ENCODE measurements around the gene CD58. TPM values are rescaled to one million over a fixed set of nuclear protein-coding genes. Genes with fewer than 3 reads are reported as not detected.

Gene CD58
- total RNA-seq, 4 donors from 2014 or later: 20.3 to 23.4 (median 21.7) TPM

DNA sequence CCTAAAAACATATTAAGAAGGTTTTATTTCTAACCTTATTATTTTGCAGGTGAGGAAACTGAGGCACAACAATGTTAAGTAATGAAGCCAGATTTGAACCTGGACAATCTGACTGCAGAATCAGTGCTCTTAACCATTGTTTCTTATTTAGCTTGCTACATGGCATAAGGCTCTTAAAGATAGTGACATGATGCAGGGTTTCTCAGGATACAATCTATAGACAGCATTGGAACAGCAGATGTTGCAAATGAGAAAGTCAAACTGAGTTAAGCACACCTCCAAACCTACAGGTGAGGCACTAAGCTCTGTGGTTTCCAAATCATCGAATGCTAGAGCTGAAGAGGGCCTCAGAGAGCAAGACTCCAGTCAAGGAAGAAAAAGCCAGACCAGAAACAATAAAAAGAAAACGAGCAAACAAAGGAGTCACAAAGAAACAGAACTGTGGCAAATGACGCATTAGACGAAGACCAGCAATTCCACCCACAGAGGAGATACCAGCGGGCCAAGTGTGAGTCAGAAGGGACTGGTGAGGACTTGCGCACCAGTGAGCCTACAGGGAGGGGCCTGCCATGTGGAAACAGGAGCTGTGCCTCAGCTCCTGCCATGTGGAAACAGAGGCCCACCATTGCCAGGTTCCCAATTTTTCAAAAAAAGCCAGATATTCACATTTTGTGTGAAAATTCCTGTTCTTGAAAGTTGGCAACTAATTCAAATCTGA, 14.4 kb downstream of the CD58 start:
- Histone ChIP-seq H3K4me3 (no peak overlapping the region), H3K4me1 (peaks cover 7 to 17% (median 13%) of the 10 kb centered on the region in 4 donors), H3K27me3 (no peaks in the 10 kb centered on the region), H3K36me3 (no peaks in the 10 kb centered on the region), H3K27ac (replicated peaks in 1 of 4) (no peak overlapping the region), H3K9me3 (no peaks in the 10 kb centered on the region)
- TF ChIP-seq POLR2A (IDR thresholded peaks at IDR 0.05; ENCODE audit: low read depth): no peak
- TF ChIP-seq, protein P1, sequence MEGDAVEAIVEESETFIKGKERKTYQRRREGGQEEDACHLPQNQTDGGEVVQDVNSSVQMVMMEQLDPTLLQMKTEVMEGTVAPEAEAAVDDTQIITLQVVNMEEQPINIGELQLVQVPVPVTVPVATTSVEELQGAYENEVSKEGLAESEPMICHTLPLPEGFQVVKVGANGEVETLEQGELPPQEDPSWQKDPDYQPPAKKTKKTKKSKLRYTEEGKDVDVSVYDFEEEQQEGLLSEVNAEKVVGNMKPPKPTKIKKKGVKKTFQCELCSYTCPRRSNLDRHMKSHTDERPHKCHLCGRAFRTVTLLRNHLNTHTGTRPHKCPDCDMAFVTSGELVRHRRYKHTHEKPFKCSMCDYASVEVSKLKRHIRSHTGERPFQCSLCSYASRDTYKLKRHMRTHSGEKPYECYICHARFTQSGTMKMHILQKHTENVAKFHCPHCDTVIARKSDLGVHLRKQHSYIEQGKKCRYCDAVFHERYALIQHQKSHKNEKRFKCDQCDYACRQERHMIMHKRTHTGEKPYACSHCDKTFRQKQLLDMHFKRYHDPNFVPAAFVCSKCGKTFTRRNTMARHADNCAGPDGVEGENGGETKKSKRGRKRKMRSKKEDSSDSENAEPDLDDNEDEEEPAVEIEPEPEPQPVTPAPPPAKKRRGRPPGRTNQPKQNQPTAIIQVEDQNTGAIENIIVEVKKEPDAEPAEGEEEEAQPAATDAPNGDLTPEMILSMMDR (IDR thresholded peaks at IDR 0.05): no peak
- TF ChIP-seq POLR2AphosphoS5 (IDR thresholded peaks at IDR 0.05): no peak
- no peak for TF ChIP-seq EP300 (IDR thresholded peaks at IDR 0.05)
- intact Hi-C loops (cut with DNase I): no loop called here
- DNase-seq (ENCODE audit: extremely low spot score): peak; percentile 89
- WGBS: 57% methylated on average over 6 of the region's 6 CpGs

DNA sequence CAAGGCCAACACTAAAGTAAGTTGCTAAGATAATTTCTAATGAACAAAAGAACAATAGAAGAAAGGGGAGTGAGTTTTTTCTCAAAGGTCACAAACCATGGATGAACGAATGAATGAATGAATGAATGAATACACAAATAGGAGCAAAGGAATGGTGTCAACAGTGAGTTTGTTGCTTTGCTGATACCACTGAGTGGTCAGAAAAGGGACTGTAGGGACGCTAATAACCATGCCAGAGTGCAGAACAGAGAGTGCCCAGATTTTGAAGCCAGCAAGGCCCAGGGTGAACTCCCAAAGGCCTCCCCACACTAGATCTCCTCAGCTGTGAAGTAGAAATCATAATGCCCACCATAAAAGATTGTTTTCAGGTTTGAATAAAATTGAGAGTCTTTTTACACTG, 15.9 kb downstream of the CD58 start:
- Histone ChIP-seq H3K36me3 (no peaks in the 10 kb centered on the region), H3K4me1 (peaks cover 7 to 17% (median 13%) of the 10 kb centered on the region in 4 donors), H3K27me3 (no peaks in the 10 kb centered on the region), H3K9me3 (no peaks in the 10 kb centered on the region), H3K4me3 (no peak overlapping the region), H3K27ac (replicated peaks in 1 of 4) (no peak overlapping the region)
- no peak for DNase-seq (ENCODE audit: extremely low spot score)
- WGBS: 88% methylated on average over 2 of the region's 2 CpGs
- intact Hi-C loops (cut with DNase I): no loop called here
- TF ChIP-seq EP300 (IDR thresholded peaks at IDR 0.05) (no peak), POLR2A (IDR thresholded peaks at IDR 0.05; ENCODE audit: low read depth) (no peak), POLR2AphosphoS5 (IDR thresholded peaks at IDR 0.05) (no peak)
- TF ChIP-seq, protein P1 (IDR thresholded peaks at IDR 0.05): no peak

- TF ChIP-seq EP300 (IDR thresholded peaks at IDR 0.05): no peak
- no peak for TF ChIP-seq POLR2AphosphoS5 (IDR thresholded peaks at IDR 0.05)
- TF ChIP-seq, protein P1 (IDR thresholded peaks at IDR 0.05): no peak
- no peak for TF ChIP-seq POLR2A (IDR thresholded peaks at IDR 0.05; ENCODE audit: low read depth)
- Histone ChIP-seq H3K27me3 (no peaks in the 10 kb centered on the region), H3K4me1 (peaks cover 7 to 17% (median 13%) of the 10 kb centered on the region in 4 donors), H3K4me3 (no peak overlapping the region), H3K36me3 (no peaks in the 10 kb centered on the region), H3K27ac (replicated peaks in 1 of 4) (no peak overlapping the region), H3K9me3 (no peaks in the 10 kb centered on the region)
- 95% methylated on average over 1 of the region's 1 CpG for WGBS
- no peak for DNase-seq (ENCODE audit: extremely low spot score)
- intact Hi-C loops (cut with DNase I): no loop called here
These were observed 17.3 kb downstream of the CD58 start for GRCh38 chr1:116553386-116554115.

GRCh38 chr1:116546354-116546977, 24.4 kb downstream of the CD58 start:
- 91% methylated on average over 4 of the region's 4 CpGs for WGBS
- Histone ChIP-seq H3K9me3 (no peaks in the 10 kb centered on the region), H3K27me3 (no peaks in the 10 kb centered on the region), H3K4me1 (no peaks in the 10 kb centered on the region), H3K4me3 (no peak overlapping the region), H3K36me3 (peaks cover 11 to 34% (median 26%) of the 10 kb centered on the region in 4 donors), H3K27ac (replicated peaks in 1 of 4) (no peak overlapping the region)
- TF ChIP-seq POLR2AphosphoS5 (IDR thresholded peaks at IDR 0.05) (no peak), POLR2A (IDR thresholded peaks at IDR 0.05; ENCODE audit: low read depth) (no peak), EP300 (IDR thresholded peaks at IDR 0.05) (no peak)
- TF ChIP-seq, protein P1 (IDR thresholded peaks at IDR 0.05): no peak
- no peak for DNase-seq (ENCODE audit: extremely low spot score)
- intact Hi-C loops (cut with DNase I): no loop called here
